Osteocyte (in vitro differentiated cells): Measurements from ENCODE around the gene FCRL1. TPM values are rescaled to one million over a fixed set of nuclear protein-coding genes. Genes with fewer than 3 reads are reported as not detected.

Experiments used
- DNase-seq: peaks from one replicate; pipeline ENCODE4 v3.0.0; 2021; ENCODE audit warnings: mixed read lengths; ENCODE audit not compliant: unreplicated experiment; ENCODE audit errors: extremely low spot score
- H3K27ac Mint-ChIP-seq: one replicate; pipeline ENCODE4 v1.8.0; 2021; ENCODE audit warnings: mild to moderate bottlenecking, mixed read lengths; ENCODE audit not compliant: unreplicated experiment
- H3K27me3 Mint-ChIP-seq: one replicate; pipeline ENCODE4 v1.8.0; 2021; ENCODE audit warnings: mixed read lengths; ENCODE audit not compliant: unreplicated experiment
- H3K36me3 Mint-ChIP-seq: one replicate; pipeline ENCODE4 v1.8.0; 2021; ENCODE audit warnings: mixed read lengths; ENCODE audit not compliant: unreplicated experiment
- H3K4me1 Mint-ChIP-seq: one replicate; pipeline ENCODE4 v1.8.0; 2021; ENCODE audit warnings: mixed read lengths; ENCODE audit not compliant: unreplicated experiment
- H3K4me3 Mint-ChIP-seq: one replicate; pipeline ENCODE4 v1.8.0; 2021; ENCODE audit warnings: mild to moderate bottlenecking, moderate library complexity, mixed read lengths; ENCODE audit not compliant: unreplicated experiment
- H3K9me3 Mint-ChIP-seq: one replicate; pipeline ENCODE4 v1.8.0; 2021; ENCODE audit warnings: mixed read lengths; ENCODE audit not compliant: unreplicated experiment
- CTCF ChIP-seq: fragments of 200-600 bp; sonication (generic); IDR thresholded peaks from 2 replicates; pipeline ENCODE4 v1.5.0; 2021; ENCODE audit warnings: antibody characterized with exemption, mild to moderate bottlenecking, moderate library complexity
- total RNA-seq: library from RNA; stranded (reverse); gene quantifications from 2 replicates; pipeline ENCODE4 v1.2.1, GENCODE V29; 2021

Gene FCRL1
- total RNA-seq, 1 donor from 2014 or later, result not detected

- DNase-seq, result no peak
- Mint-ChIP-seq H3K27me3 (no peaks in the 10 kb centered on the region), H3K36me3 (no peaks in the 10 kb centered on the region), H3K27ac (no peak overlapping the region), H3K4me1 (no peaks in the 10 kb centered on the region), H3K4me3 (no peak overlapping the region), H3K9me3 (no peaks in the 10 kb centered on the region)
- no peak for TF ChIP-seq CTCF
These were observed 66.3 kb downstream of the FCRL1 start for GRCh38 chr1:157753611-157754010.

GRCh38 chr1:157751283-157751682, 68.6 kb downstream of the FCRL1 start:
- H3K27me3 Mint-ChIP-seq, result no peaks in the 10 kb centered on the region
- H3K9me3 Mint-ChIP-seq, result no peaks in the 10 kb centered on the region
- no peaks in the 10 kb centered on the region for H3K36me3 Mint-ChIP-seq
- no peak overlapping the region for H3K27ac Mint-ChIP-seq
- H3K4me3 Mint-ChIP-seq, result no peak overlapping the region
- DNase-seq, result no peak
- H3K4me1 Mint-ChIP-seq, result no peaks in the 10 kb centered on the region
- no peak for TF ChIP-seq CTCF

- Mint-ChIP-seq H3K9me3 (no peaks in the 10 kb centered on the region), H3K4me1 (no peaks in the 10 kb centered on the region), H3K4me3 (no peak overlapping the region), H3K27me3 (no peaks in the 10 kb centered on the region), H3K36me3 (no peaks in the 10 kb centered on the region), H3K27ac (no peak overlapping the region)
- no peak for DNase-seq
- TF ChIP-seq CTCF, result no peak
These were observed 71.6 kb downstream of the FCRL1 start for GRCh38 chr1:157748262-157748817.

Other genes with a start within 250 kb of the FCRL1 start
- not detected in 2 replicates for gene FCRL4, start 222.0 kb downstream of the FCRL1 start, total RNA-seq
- not detected in 2 replicates for gene FCRL3, start 119.4 kb downstream of the FCRL1 start, total RNA-seq
- not detected in 2 replicates for gene FCRL2, start 43.0 kb downstream of the FCRL1 start, total RNA-seq
- not detected in 2 replicates for gene CD5L, start 21.7 kb upstream of the FCRL1 start, total RNA-seq
- 122 TPM in 2 replicates for gene KIRREL1, start 173.5 kb upstream of the FCRL1 start, total RNA-seq